ENCODE results near the gene MMP2. TPM values are rescaled to one million over a fixed set of nuclear protein-coding genes. Genes with fewer than 3 reads are reported as not detected.
A peak's percentile ranks its signal among the peaks of the same experiment; 100 is the strongest.

The MMP2 gene
- total and polyA plus RNA-seq, 2 of the 13 experiments (the other 11 are each of a cell fraction or from before 2014, with no cell fraction given), result 0.31 to 1.3 TPM

DNA sequence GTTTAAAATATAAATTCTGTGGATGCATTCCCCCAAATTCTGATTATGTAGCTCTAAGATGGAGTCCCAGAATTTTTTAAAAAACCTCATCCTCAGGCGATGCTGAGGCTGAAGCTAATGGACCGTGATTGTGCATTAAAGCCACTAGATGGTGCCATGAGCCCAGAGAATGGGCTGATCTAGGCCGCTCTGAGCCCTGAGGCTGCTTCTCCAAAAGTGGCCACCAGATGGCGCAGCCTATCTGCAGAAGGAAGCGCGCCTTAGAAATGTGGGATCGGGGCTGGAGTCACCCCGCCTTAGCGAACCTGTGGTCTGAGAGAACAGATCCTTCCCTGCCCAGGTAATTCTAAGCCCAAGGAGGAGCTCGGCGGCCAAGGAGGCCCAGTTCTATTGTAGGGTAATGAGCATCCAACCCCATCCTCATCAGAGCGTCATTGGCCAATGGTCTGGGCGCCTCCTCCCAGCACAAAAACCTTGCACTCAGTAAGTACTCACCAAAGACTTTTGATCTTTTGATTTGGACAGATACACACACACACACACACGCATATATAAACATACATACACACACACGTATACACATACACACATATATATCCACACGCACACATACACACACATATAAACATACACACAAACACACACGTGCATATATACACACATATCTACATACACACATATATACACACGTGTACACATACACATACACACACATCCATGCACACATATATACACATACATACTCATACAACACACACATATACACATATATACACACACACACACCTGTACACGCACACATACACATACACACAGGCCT lies 13.7 kb upstream of the MMP2 start (continued):
- TF ChIP-seq ATF7 (IDR thresholded peaks at IDR 0.05), result no peak
- TF ChIP-seq ATF7 (CRISPR knock-in tag; IDR thresholded peaks at IDR 0.05), result no peak
- TF ChIP-seq ZMYM4 (CRISPR knock-in tag; IDR thresholded peaks at IDR 0.05), result peak; percentile 27; the same call in 1 of the 2 replicates
- TF ChIP-seq ARHGAP35 (CRISPR knock-in tag; IDR thresholded peaks at IDR 0.05; ENCODE audit: borderline replicate concordance), result no peak
- TF ChIP-seq SUZ12 (IDR thresholded peaks at IDR 0.05; ENCODE audit: low read depth, low read length), result 0 out of 2 replicates have a peak, but pooled peaks have one; percentile 15
- no peak for TF ChIP-seq ZNF383 (CRISPR knock-in tag; IDR thresholded peaks at IDR 0.05; ENCODE audit: borderline replicate concordance)
- TF ChIP-seq PLRG1 (conservative IDR thresholded peaks at IDR 0.05), result no peak
- TF ChIP-seq SALL2 (CRISPR knock-in tag; IDR thresholded peaks at IDR 0.05), result peak; percentile 37; the same call in 1 of the 2 replicates
- TF ChIP-seq BORCS8-MEF2B (CRISPR knock-in tag; IDR thresholded peaks at IDR 0.05), result no peak
- TF ChIP-seq ZNF205 (CRISPR knock-in tag; IDR thresholded peaks at IDR 0.05), result peak; percentile 69
- no peak for TF ChIP-seq ZNF496 (CRISPR knock-in tag; IDR thresholded peaks at IDR 0.05; ENCODE audit: insufficient replicate concordance)
- no peak for TF ChIP-seq NFRKB (IDR thresholded peaks at IDR 0.05)
- TF ChIP-seq, protein P1, sequence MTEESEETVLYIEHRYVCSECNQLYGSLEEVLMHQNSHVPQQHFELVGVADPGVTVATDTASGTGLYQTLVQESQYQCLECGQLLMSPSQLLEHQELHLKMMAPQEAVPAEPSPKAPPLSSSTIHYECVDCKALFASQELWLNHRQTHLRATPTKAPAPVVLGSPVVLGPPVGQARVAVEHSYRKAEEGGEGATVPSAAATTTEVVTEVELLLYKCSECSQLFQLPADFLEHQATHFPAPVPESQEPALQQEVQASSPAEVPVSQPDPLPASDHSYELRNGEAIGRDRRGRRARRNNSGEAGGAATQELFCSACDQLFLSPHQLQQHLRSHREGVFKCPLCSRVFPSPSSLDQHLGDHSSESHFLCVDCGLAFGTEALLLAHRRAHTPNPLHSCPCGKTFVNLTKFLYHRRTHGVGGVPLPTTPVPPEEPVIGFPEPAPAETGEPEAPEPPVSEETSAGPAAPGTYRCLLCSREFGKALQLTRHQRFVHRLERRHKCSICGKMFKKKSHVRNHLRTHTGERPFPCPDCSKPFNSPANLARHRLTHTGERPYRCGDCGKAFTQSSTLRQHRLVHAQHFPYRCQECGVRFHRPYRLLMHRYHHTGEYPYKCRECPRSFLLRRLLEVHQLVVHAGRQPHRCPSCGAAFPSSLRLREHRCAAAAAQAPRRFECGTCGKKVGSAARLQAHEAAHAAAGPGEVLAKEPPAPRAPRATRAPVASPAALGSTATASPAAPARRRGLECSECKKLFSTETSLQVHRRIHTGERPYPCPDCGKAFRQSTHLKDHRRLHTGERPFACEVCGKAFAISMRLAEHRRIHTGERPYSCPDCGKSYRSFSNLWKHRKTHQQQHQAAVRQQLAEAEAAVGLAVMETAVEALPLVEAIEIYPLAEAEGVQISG (CRISPR knock-in tag; IDR thresholded peaks at IDR 0.05), result peak; percentile 69
- peak; percentile 62; the same call in 1 of the 2 replicates for TF ChIP-seq GATAD2A (CRISPR knock-in tag; IDR thresholded peaks at IDR 0.05)
- no peak for TF ChIP-seq ZNF543 (CRISPR knock-in tag; IDR thresholded peaks at IDR 0.05)
- TF ChIP-seq HNRNPUL1 (IDR thresholded peaks at IDR 0.05; ENCODE audit: low read depth, low read length), result no peak
- no peak for TF ChIP-seq GATA4 (IDR thresholded peaks at IDR 0.05; ENCODE audit: borderline replicate concordance, low read depth)
- TF ChIP-seq, protein P2, sequence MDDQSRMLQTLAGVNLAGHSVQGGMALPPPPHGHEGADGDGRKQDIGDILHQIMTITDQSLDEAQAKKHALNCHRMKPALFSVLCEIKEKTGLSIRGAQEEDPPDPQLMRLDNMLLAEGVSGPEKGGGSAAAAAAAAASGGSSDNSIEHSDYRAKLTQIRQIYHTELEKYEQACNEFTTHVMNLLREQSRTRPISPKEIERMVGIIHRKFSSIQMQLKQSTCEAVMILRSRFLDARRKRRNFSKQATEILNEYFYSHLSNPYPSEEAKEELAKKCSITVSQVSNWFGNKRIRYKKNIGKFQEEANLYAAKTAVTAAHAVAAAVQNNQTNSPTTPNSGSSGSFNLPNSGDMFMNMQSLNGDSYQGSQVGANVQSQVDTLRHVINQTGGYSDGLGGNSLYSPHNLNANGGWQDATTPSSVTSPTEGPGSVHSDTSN (CRISPR knock-in tag; IDR thresholded peaks at IDR 0.05; ENCODE audit: borderline replicate concordance), result no peak
- TF ChIP-seq ZNF501 (CRISPR knock-in tag; IDR thresholded peaks at IDR 0.05), result peak; percentile 78
- peak; percentile 32; the same call in 1 of the 2 replicates for TF ChIP-seq ZNF556 (CRISPR knock-in tag; IDR thresholded peaks at IDR 0.05; ENCODE audit: borderline replicate concordance)
- no peak; the same call in 1 of the 2 replicates for TF ChIP-seq ZNF121 (CRISPR knock-in tag; IDR thresholded peaks at IDR 0.05)
- TF ChIP-seq, protein P3, sequence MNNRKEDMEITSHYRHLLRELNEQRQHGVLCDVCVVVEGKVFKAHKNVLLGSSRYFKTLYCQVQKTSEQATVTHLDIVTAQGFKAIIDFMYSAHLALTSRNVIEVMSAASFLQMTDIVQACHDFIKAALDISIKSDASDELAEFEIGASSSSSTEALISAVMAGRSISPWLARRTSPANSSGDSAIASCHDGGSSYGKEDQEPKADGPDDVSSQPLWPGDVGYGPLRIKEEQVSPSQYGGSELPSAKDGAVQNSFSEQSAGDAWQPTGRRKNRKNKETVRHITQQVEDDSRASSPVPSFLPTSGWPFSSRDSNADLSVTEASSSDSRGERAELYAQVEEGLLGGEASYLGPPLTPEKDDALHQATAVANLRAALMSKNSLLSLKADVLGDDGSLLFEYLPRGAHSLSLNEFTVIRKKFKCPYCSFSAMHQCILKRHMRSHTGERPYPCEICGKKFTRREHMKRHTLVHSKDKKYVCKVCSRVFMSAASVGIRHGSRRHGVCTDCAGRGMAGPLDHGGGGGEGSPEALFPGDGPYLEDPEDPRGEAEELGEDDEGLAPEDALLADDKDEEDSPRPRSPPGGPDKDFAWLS (CRISPR knock-in tag; IDR thresholded peaks at IDR 0.05; ENCODE audit: borderline replicate concordance), result no peak
- TF ChIP-seq, protein P4, sequence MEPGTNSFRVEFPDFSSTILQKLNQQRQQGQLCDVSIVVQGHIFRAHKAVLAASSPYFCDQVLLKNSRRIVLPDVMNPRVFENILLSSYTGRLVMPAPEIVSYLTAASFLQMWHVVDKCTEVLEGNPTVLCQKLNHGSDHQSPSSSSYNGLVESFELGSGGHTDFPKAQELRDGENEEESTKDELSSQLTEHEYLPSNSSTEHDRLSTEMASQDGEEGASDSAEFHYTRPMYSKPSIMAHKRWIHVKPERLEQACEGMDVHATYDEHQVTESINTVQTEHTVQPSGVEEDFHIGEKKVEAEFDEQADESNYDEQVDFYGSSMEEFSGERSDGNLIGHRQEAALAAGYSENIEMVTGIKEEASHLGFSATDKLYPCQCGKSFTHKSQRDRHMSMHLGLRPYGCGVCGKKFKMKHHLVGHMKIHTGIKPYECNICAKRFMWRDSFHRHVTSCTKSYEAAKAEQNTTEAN (CRISPR knock-in tag; conservative IDR thresholded peaks at IDR 0.05), result no peak
- no peak for TF ChIP-seq AKAP8 (CRISPR knock-in tag; IDR thresholded peaks at IDR 0.05)
- TF ChIP-seq SAP130 (CRISPR knock-in tag; IDR thresholded peaks at IDR 0.05; ENCODE audit: low read depth), result no peak

Data from HepG2 (cell line).